ENCODE results near the gene GALNT18.
A peak's percentile ranks its signal among the peaks of the same experiment; 100 is the strongest.

Gene GALNT18

GRCh38 chr11:11621573-11622339, at the start of gene GALNT18:
Gene GALNT18 (minus strand): TSS chr11:11622005.
- peak; percentile 91 for DNase-seq

- DNase-seq, result no peak
Observed at GRCh38 chr11:11670574-11670973, 48.8 kb upstream of the GALNT18 start.

- no peak for DNase-seq
Observed at GRCh38 chr11:11669233-11669846, 47.5 kb upstream of the GALNT18 start.

- no peak for DNase-seq
Observed at GRCh38 chr11:11668781-11669180, 47.0 kb upstream of the GALNT18 start.

- no peak for DNase-seq
Observed at GRCh38 chr11:11668274-11668673, 46.5 kb upstream of the GALNT18 start.

- no peak for DNase-seq
Observed at GRCh38 chr11:11667056-11667455, 45.3 kb upstream of the GALNT18 start.

- no peak for DNase-seq
Observed at GRCh38 chr11:11665407-11665806, 43.6 kb upstream of the GALNT18 start.

GRCh38 chr11:11663907-11664306, 42.1 kb upstream of the GALNT18 start:
- DNase-seq, result no peak

GRCh38 chr11:11662578-11662977, 40.8 kb upstream of the GALNT18 start:
- DNase-seq, result no peak

GRCh38 chr11:11661326-11662040, 39.7 kb upstream of the GALNT18 start:
- DNase-seq, result no peak

- no peak for DNase-seq
Observed at GRCh38 chr11:11660363-11660740, 38.5 kb upstream of the GALNT18 start.

GRCh38 chr11:11659567-11660362, 38.0 kb upstream of the GALNT18 start:
- no peak for DNase-seq

- DNase-seq, result no peak
Observed at GRCh38 chr11:11657218-11657955, 35.6 kb upstream of the GALNT18 start.

- no peak for DNase-seq
Observed at GRCh38 chr11:11641581-11641980, 19.8 kb upstream of the GALNT18 start.

- no peak for DNase-seq
Observed at GRCh38 chr11:11640996-11641395, 19.2 kb upstream of the GALNT18 start.

- no peak for DNase-seq
Observed at GRCh38 chr11:11640152-11640551, 18.3 kb upstream of the GALNT18 start.

- no peak for DNase-seq
Observed at GRCh38 chr11:11636671-11637070, 14.9 kb upstream of the GALNT18 start.

- no peak for DNase-seq
Observed at GRCh38 chr11:11635443-11635842, 13.6 kb upstream of the GALNT18 start.

GRCh38 chr11:11629368-11629767, 7.6 kb upstream of the GALNT18 start:
- DNase-seq, result no peak

GRCh38 chr11:11628651-11629050, 6.8 kb upstream of the GALNT18 start:
- no peak for DNase-seq

- no peak for DNase-seq
Observed at GRCh38 chr11:11626128-11626527, 4.3 kb upstream of the GALNT18 start.

GRCh38 chr11:11624926-11625325, 3.1 kb upstream of the GALNT18 start:
- no peak for DNase-seq
